ENCODE results near the gene OR6A2.
"Not testable (repeated sequence)": the region's sequence is repeated elsewhere in the genome, so short reads cannot be mapped to it uniquely, and the experiment has no call there.

Gene OR6A2

DNA sequence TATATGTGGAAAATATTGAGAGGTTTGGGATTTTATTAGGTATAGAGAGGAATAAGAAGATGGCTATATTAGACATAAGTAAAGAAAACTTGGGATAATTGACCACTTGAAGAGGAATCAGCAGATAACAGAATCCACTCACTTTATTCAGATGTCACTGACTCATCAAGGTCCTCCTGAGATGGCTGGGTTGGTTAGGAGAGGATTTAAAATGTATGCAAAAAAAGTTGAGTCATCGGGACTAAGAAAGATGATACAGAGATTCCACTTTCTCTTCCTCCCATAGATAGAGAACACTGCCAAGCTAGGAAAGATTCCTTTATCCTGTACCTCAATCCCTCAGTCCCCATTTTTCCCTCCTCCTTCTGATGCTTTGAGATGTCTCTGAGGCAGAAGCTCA, at the start of gene OR6A2:
TSS of gene OR6A2 (minus strand) at position 288 of the 400 bp plus-strand sequence. CDS start 3,981 bp downstream, outside the sequence.
- DNase-seq (ENCODE audit: low read depth): no peak

DNA sequence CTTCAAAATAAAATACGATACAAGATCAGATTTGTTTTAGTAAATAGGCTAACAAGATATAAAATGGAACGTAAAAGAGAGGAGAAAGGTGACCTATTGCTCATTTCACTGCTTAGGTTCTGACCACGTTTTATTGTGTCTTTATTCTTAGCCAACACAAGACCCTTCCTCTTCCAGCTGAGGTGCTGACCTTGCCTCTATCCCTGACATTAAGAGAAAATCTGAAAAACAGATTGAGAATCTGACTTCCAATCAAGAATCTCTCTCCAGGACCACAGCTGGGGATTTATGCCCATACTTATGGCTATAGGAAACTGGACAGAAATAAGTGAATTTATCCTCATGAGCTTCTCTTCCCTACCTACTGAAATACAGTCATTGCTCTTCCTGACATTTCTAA, 45.9 kb upstream of the OR6A2 start, which contains the start of gene OR10A5:
TSS of gene OR10A5 (plus strand) at position 301 of the 400 bp plus-strand sequence. CDS start at position 301, 0 bp downstream.
- DNase-seq (ENCODE audit: low read depth): no peak

DNA sequence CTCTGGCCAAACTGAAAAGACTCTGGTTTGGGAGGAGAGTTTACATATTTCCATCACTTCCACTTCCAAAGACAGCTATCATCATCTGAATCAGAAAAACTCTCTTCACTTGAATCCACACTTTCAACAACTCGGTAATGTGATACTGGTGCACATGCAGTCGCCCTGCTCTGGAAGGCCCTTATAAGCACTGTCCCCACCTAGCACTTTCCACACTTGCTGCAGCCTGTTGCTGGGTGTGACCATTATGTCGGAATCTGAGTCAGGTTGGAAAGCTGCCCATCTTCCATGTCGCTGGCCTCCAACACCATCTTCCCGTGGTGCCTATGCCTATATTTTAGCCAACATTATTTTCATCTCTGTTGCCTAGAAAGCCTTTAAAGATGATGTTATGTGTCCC, 44.9 kb upstream of the OR6A2 start:
- no peak for DNase-seq (ENCODE audit: low read depth)

DNA sequence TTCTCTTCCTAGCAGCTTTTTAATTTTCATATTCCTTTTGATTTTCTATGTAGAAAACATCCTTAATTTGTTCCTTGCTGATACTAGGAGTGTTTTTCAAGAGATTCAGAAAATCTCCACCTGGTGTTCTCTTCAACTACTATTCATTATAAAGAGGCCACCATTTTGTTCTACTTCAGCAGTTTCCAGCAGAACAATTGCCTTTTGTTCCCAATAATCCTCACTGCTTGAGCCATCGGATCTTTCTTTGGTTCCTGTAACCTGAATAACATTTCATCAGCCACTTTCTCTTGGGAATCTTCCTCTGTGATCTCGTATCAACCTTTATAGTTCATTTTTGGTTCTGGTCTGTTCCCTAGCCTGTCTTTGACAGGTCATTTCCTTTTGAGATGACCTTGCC, 44.2 kb upstream of the OR6A2 start:
- no peak for DNase-seq (ENCODE audit: low read depth)

DNA sequence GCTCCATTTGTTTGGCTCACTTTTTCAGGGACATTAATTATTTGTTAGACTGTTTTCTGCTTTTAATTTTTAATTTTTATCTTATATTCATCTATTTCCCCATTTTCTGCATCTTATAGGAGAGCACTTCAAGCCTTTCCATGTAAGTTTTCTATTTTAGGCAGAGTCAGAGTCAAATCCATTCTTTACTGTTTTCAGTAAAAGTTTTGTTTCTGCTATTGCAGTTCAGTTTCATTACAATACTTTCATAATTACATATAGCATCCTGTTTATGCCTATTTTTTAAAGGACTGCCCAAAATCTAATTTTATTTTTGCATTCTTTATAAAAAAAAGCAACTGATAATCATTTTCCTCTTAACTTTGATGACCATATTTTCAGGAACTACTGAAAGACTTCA, 42.2 kb upstream of the OR6A2 start:
- no peak for DNase-seq (ENCODE audit: low read depth)

DNA sequence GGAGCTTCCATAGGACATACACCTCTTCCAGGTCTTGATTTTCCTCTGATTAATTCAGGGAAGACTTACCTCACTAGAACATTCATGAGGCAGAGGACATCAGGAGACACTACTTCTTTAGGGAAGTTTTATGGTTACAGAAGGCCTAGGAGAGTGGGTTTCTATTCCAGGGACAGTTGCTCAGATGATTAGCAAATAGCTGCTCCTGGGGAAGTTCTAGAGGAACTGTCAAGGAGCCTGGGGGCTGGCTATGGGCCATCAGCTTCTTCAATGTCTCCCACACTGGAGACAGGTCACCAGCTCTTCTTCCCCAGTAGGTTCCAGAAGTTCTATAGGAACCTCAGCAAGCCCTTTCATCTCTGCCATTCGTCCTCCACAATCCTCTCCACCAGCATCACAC, 34.5 kb upstream of the OR6A2 start:
- no peak for DNase-seq (ENCODE audit: low read depth)

DNA sequence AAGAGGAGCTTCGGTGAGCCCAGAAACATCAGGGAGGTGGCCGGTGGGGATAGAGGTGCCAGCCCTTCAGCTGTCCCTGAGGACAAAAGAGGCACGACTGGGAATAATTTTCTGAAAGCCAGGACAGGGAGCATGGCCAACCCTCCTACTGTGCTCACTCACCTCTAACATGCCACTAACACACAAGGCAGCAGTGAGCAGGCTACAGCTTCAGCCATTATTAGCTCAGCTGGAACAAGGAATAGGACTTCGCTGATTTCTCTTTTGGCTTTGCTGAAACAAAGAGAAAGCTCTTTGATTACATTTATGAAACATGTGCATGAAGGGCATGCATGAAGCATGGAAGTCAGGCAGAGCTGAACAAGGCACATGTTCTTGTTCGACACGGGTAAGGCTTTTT, 33.9 kb upstream of the OR6A2 start:
- no peak for DNase-seq (ENCODE audit: low read depth)

DNA sequence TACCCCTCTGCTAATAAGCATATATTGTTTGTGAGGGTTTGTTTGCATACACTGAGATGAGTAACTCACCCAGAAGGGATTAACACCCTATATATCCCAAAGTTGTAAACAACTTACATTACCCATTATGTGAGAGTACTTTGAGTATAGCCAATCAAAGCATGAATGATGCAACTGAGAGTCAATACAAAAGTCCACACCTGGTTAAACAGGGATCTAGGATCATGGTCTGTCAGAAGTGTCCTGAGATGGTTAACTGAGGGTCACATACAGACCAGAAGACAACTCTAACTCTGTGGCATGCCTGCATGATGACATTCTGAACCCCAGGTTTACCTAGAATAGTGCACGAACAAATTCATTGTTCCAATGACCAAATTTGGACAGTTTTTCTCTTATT, 28.6 kb upstream of the OR6A2 start:
- no peak for DNase-seq (ENCODE audit: low read depth)

GRCh38 chr11:6825231-6825744, 25.8 kb upstream of the OR6A2 start:
- DNase-seq (ENCODE audit: low read depth): no peak

GRCh38 chr11:6824136-6824823, 24.8 kb upstream of the OR6A2 start:
- DNase-seq (ENCODE audit: low read depth): no peak

DNA sequence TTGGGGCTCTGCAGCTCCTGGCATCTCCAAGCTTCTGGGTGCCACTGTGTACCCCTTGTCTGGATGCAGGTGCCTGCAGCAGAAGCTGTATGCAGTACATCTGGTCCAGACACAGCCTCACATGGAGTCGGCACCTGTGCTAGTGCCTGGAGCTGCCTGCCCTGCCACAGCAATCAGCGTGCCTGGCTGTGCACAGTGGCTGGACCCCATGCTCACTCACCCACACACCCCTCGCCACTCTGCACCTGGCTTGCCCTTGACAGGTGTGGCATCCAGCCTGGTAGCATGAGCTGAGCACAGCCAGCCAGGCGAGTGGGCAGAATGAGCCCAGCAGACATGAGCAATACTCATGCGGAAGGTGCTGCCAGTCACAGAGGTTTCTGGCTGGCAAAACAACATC, 19.5 kb upstream of the OR6A2 start:
- DNase-seq (ENCODE audit: low read depth): no peak

DNA sequence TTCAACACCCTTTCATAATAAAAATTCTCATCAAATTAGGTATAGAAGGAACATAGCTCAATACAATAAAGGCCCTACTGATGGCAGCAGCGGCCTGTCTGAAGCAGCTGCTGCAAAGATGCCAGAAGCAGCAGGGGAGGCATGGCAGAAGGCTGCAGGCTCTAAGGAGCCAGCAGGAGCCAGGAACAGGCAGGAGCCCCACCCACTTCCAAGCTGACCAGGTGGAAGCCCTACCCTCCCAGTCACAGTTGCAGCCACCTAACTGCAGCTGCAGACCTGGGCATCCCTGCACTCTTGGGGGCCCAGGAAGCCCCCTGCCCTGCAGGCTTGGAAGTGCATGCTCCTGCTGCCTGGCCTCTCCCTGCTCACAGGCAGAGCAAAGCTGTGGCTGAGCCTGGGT, 18.2 kb upstream of the OR6A2 start:
- no peak for DNase-seq (ENCODE audit: low read depth)

DNA sequence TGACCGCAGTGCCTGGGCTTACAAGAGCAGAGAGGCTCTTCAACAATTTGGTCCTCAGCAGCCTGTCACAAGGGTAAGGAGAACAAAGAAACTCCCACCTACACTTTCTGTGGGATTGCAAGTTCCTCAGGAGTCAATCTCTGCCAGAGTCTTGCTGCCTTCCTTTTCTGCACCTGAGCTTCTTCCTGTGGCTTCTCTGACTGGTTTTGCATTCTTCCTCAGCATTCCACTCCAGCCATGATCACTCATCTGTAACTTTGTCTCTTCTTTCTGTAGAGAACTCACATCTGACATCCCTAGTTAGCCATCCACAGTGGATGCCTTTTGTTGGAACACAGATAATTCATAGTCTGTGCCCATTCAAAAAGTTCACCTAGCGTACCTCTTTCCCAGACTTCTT, 14.2 kb upstream of the OR6A2 start:
- DNase-seq (ENCODE audit: low read depth): no peak

- peak; percentile 18 for DNase-seq (ENCODE audit: low read depth)
Measured at GRCh38 chr11:6812390-6813005, 13.0 kb upstream of the OR6A2 start.

GRCh38 chr11:6801075-6801474, 1.6 kb upstream of the OR6A2 start:
- not testable (repeated sequence) for DNase-seq (ENCODE audit: low read depth)

- no peak for DNase-seq (ENCODE audit: low read depth)
Measured at GRCh38 chr11:6794639-6795038, 4.8 kb downstream of the OR6A2 start.

GRCh38 chr11:6790546-6790945, 8.9 kb downstream of the OR6A2 start:
- no peak for DNase-seq (ENCODE audit: low read depth)

DNA sequence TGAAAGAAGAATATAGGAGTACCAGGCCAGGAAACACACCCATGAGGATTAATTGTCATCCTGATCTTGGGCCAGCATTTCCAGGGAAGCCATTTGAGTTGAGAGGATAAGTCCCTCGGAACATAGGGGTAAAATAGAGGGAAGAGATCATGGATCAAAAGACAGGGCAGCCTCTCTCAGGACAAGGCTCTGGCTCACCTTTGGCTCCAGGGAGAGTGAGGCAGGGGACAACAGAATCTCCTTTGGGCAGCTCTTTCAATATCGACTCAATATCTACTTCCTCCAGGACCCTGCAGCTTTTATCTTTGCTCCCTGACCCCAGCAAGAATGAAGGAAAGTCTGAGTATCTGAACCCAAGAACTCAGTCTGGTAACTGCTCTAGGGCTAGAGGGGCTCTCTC, 16.8 kb downstream of the OR6A2 start, which contains the start of gene OR2AG1:
TSS of gene OR2AG1 (plus strand) at position 301 of the 400 bp plus-strand sequence. CDS start 2,018 bp downstream, outside the sequence.
- DNase-seq (ENCODE audit: low read depth): no peak

GRCh38 chr11:6780829-6781228, 18.7 kb downstream of the OR6A2 start:
- no peak for DNase-seq (ENCODE audit: low read depth)

- DNase-seq (ENCODE audit: low read depth): no peak
Measured at GRCh38 chr11:6778518-6778917, 21.0 kb downstream of the OR6A2 start.

GRCh38 chr11:6771926-6772893, 27.3 kb downstream of the OR6A2 start, which contains the start of gene OR2AG2:
Gene OR2AG2, minus strand, starts transcription at chr11:6771976. Its CDS starts 3,019 bp downstream, at chr11:6768957.
- DNase-seq (ENCODE audit: low read depth): no peak

DNA sequence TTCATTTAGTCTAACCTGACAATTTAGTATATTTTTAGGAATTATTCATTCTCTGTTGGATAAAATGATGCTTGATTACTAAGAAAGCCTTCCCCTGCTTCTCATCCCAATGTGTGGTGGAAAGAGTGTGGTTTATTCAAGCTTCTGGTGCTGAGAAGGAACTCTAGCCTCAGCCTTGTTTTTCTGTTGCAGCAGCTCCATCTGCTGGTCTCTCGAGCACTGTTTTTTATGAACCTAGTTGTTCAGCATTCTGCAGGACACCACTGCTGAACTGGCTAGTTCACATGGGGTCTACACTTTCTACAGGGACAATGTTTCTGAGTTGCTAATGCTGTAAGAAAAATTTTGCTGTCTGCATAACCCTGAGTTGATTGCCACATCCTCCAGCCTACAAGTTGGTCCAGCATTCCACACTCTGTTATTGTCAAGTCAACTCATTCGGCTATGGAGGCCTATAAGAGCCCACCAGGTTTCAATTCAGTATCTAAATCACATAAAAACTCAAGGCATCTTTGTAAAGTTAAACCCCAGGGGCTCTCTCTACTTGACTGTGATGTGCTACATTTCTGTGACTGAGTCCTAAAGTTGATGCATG, 42.0 kb downstream of the OR6A2 start:
- peak; percentile 43 for DNase-seq (ENCODE audit: low read depth)

Measured in fibroblast of gingiva (primary cell).